Astrocyte of the cerebellum (primary cell): ENCODE measurements around the gene CWC22.

Experiments
- DNase-seq: peaks from one replicate; pipeline ENCODE4 v3.0.0-alpha.2; 2011; ENCODE audit warnings: low read depth
- H3K4me3 ChIP-seq: 2 replicates; pipeline ENCODE4 v1.5.1; 2011; ENCODE audit warnings: mild to moderate bottlenecking, low read depth, low read length, moderate library complexity
- in situ Hi-C: cut with HindIII; loops from 2 replicates; pipeline ENCODE4 v1.10.0; 2017; ENCODE audit warnings: low sequenced_read_pairs
- TF ChIP-seq, protein P1 (sequence below): IDR thresholded peaks from 2 replicates; pipeline ENCODE4 v1.5.1; 2012; ENCODE audit warnings: low read length, low read depth, moderate library complexity, mild to moderate bottlenecking; ENCODE audit errors: missing control alignments

Gene CWC22

DNA sequence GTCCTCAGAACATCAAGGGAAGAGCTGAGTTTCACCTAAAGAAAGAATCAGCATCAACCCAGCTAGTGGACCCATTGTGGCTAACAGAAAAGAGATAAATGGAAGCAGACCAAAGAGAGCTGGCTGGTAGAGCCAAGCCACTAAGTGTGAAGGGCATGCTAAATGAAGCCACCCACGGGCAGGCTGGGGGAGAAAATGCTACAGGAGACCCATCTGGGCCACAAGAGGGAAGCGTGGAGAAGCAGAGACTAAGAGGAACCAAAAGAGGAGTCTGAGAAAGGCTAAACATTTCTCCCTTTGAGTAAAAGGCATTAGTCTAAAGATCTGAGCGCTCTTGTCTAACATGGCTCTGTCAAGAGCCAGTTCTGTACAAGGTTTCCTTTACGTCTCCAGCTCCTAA, 15.8 kb downstream of the CWC22 start:
- no peak for DNase-seq
- no peak overlapping the region for H3K4me3 ChIP-seq
- TF ChIP-seq, protein P1, sequence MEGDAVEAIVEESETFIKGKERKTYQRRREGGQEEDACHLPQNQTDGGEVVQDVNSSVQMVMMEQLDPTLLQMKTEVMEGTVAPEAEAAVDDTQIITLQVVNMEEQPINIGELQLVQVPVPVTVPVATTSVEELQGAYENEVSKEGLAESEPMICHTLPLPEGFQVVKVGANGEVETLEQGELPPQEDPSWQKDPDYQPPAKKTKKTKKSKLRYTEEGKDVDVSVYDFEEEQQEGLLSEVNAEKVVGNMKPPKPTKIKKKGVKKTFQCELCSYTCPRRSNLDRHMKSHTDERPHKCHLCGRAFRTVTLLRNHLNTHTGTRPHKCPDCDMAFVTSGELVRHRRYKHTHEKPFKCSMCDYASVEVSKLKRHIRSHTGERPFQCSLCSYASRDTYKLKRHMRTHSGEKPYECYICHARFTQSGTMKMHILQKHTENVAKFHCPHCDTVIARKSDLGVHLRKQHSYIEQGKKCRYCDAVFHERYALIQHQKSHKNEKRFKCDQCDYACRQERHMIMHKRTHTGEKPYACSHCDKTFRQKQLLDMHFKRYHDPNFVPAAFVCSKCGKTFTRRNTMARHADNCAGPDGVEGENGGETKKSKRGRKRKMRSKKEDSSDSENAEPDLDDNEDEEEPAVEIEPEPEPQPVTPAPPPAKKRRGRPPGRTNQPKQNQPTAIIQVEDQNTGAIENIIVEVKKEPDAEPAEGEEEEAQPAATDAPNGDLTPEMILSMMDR = peak; percentile 37
- in situ Hi-C loops = loop anchor here (5.0 kb wide), 1 partner anchor 96 kb away; no protein-coding TSS in a partner anchor

DNA sequence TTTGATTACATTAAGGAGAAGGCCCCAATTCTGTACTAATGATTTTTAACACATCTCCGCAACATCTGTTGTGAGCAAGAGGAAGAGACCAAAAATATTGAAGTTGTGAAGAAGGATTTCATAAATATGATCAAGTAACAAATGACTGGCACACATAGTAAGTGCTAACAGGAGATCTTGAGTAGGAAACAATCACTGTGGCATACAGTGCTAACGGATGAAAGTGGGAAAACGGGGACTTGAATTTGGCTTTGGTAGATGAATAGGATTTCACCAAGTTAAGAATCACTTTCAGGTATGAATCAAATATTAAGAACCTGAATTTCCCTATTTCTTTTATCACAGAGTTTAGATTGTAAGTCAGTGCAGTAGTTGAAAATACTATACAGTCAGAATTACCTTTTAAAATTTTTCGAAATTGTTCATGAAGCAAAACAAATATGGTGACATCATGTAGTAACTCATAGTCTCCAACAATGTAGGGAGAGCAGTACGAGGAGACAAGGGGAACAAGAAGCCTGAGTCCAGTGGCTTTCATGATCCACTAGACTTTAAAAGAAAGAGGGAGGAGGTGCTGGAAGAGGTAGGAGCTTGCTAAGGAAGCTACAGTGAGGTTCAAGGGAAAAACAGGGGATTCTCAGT, 16.3 kb downstream of the CWC22 start:
- DNase-seq = no peak
- in situ Hi-C loops = loop anchor here (5.0 kb wide), 1 partner anchor 97 kb away; no protein-coding TSS in a partner anchor
- H3K4me3 ChIP-seq = no peak overlapping the region
- TF ChIP-seq, protein P1 = no peak

DNA sequence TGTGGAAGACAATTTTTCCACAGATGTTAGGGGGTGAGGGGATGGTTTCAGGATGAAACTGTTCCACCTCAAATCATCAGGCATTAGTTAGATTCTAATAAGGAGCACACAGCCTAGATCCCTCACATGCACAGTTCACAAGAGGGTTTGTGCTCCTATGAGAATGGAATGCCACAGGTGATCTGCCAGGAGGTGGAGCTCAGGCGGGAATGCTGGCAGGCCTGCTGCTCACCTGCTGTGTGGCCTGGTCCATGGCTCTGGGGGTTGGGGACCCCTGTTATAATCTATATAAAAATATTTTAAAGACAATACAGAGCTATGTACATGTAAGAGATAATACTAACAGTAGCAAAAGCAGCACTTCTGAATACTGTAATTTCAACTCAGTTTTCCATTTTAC, 19.2 kb downstream of the CWC22 start:
- no peak overlapping the region for H3K4me3 ChIP-seq
- TF ChIP-seq, protein P1 = no peak
- in situ Hi-C loops = no loop called here
- DNase-seq = no peak

DNA sequence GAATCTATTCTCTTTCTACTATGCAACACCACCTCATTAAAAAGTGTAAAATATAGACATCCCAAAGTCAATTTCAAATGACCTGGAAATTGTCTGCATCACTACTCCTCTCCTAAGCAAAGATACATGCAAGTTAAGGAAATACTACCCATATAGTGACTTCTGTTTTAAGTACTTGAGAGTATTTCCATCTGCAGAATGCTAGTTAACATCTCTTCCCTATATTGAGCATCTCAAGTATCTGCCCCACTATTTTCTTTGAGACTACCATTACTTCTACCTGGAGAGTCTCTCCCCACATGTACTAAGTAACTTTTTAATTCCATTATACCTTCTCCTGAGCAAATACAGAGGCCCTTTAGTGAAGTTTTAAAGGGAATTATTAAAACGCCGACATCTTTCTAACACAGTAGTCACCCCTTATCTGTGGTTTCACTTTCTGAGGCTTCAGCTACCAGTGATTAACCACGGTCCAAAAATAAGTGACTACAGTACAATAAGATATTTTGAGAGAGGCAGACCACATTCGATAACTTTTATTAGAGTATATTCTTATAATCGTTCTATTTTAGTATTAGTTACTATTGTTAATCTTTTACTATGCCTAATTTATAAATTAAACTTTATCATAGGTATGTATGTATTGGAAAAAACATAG, 21.8 kb downstream of the CWC22 start:
- in situ Hi-C loops = no loop called here
- no peak overlapping the region for H3K4me3 ChIP-seq
- TF ChIP-seq, protein P1 = no peak
- no peak for DNase-seq

DNA sequence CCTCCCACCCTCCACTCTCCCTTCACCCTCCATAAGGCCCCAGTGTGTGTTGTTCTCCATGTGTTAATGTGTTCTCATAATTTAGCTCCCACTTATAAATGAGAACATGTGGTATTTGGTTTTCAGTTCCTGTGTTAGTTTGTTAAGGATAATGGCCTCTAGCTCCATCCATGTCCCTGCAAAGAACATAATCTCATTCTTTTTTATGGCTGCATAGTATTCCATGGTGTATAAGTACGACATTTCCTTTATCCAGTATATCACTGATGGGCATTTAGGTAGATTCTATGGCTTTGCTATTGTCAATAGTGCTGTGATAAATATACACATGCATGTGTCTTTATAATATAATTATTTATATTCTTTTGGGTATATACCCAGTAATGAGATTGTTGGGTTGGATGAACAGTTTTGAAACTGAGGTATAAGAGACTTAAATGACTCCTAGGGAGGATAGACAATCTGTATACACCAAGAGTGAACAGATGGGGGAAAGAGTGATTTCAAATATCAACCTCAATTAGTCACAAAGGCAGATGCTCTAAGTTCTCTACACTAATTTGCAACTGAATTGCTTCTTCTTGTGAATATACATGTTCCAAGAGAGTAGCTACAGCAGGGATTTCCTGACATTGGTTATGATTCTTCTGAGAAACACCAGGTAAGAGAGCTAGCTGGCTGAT, 23.7 kb downstream of the CWC22 start:
- no peak for DNase-seq
- in situ Hi-C loops = no loop called here
- TF ChIP-seq, protein P1 = no peak
- no peak overlapping the region for H3K4me3 ChIP-seq

DNA sequence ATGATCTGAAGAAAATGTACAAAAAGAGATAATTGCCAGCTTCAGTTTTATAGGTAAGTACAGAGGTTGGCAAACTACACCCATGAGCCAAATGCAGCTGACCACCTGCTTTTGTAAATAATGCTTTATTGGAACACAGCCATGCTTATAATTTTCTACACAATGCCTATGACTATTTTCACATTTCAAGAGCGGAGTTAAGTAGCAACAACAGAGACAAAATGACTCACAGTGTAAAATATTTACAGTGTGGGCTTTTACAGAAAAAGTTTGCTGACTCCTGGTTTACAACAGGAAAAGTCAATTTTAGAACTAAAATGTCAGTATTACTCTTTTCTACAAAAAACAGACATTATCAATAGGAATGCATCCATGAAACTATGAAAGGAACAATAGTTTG, 26.0 kb downstream of the CWC22 start:
- in situ Hi-C loops = no loop called here
- TF ChIP-seq, protein P1 = no peak
- DNase-seq = peak; percentile 51
- no peak overlapping the region for H3K4me3 ChIP-seq
